ENCODE measurements around the gene SNX25.

- TF ChIP-seq RAD21 (IDR thresholded peaks at IDR 0.05; ENCODE audit: low read length) (no peak), POLR2AphosphoS5 (IDR thresholded peaks at IDR 0.05; ENCODE audit: low read depth, low read length) (no peak), JUND (IDR thresholded peaks at IDR 0.05) (no peak), TCF12 (IDR thresholded peaks at IDR 0.05) (no peak), CTCF (IDR thresholded peaks at IDR 0.05) (no peak), RFX5 (IDR thresholded peaks at IDR 0.05; ENCODE audit: low read length) (no peak)
Observed at GRCh38 chr4:185379326-185380295, 170.2 kb downstream of the SNX25 start.
